Measurements from ENCODE around the gene SASH3. TPM values are rescaled to one million over a fixed set of nuclear protein-coding genes. Genes with fewer than 3 reads are reported as not detected.

Gene SASH3
- total RNA-seq, 1 donor from 2014 or later: not detected

DNA sequence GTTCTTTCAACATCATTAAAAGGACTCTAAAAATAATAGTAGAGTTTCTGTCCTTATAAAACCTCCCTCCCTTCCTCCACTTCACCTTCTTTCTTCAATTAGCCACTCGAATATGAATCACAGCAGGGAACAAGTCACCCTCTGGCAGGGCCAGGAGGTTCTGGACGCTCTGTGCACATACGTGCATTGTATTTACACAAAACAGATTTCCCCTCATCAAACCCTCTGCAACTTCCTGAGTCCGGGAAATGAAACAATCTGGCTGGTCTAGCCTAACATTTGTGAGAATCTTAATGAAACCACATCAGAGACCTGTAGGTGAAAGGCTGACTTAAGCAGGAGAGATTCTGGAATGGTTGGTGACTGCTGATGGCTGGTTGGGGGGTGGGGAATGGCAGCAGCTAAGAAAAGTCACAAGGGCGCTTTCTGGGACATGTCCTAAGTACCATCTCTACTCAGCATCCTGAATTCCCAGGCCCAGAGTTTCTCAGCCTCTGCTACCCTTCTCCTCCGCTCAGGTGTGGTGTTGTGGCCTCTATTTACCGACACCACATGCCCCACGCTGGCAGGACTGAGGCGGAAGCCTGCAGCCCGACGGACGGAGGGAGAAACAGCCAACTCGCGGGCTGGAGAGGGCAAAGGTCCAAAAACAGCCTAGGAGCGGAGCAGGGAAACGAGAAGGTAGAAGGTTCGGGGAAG is 62.9 kb downstream of the SASH3 start:
- no peak overlapping the region for H3K27ac Mint-ChIP-seq (ENCODE audit: unreplicated experiment)
- peaks cover 4% of the 10 kb centered on the region for H3K27me3 Mint-ChIP-seq (ENCODE audit: unreplicated experiment)
- DNase-seq (ENCODE audit: low spot score): peak; percentile 4
- TF ChIP-seq CTCF (IDR thresholded peaks at IDR 0.05; ENCODE audit: unreplicated experiment): no peak
- peaks cover 13% of the 10 kb centered on the region for H3K4me1 Mint-ChIP-seq (ENCODE audit: unreplicated experiment)
- H3K9me3 Mint-ChIP-seq (ENCODE audit: unreplicated experiment): no peaks in the 10 kb centered on the region
- peak overlapping the region; percentile 93 for H3K4me3 Mint-ChIP-seq (ENCODE audit: unreplicated experiment)
- no peaks in the 10 kb centered on the region for H3K36me3 Mint-ChIP-seq (ENCODE audit: low read depth, unreplicated experiment)

GRCh38 chrX:129843209-129843458 is 63.4 kb downstream of the SASH3 start:
- Mint-ChIP-seq H3K4me3 (ENCODE audit: unreplicated experiment) (peak overlapping the region; percentile 93), H3K4me1 (ENCODE audit: unreplicated experiment) (peaks cover 13% of the 10 kb centered on the region)
- no peak for DNase-seq (ENCODE audit: low spot score)

GRCh38 chrX:129843459-129844306 is 63.9 kb downstream of the SASH3 start, which contains the start of gene ZDHHC9:
TSS of gene ZDHHC9 (minus strand) at chrX:129843886. CDS start at chrX:129841945, 1,941 bp downstream.
- Mint-ChIP-seq H3K4me1 (ENCODE audit: unreplicated experiment) (peaks cover 13% of the 10 kb centered on the region), H3K36me3 (ENCODE audit: low read depth, unreplicated experiment) (no peaks in the 10 kb centered on the region), H3K27ac (ENCODE audit: unreplicated experiment) (no peak within 1 kb of the TSS), H3K9me3 (ENCODE audit: unreplicated experiment) (no peaks in the 10 kb centered on the region), H3K4me3 (ENCODE audit: unreplicated experiment) (peak within 1 kb of the TSS; percentile 95), H3K27me3 (ENCODE audit: unreplicated experiment) (peaks cover 4% of the 10 kb centered on the region)
- TF ChIP-seq CTCF (IDR thresholded peaks at IDR 0.05; ENCODE audit: unreplicated experiment): no peak
- peak; percentile 81 for DNase-seq (ENCODE audit: low spot score)

More at GRCh38 chrX:129843209-129843458, 63.4 kb downstream of the SASH3 start:
- no peaks in the 10 kb centered on the region for H3K9me3 Mint-ChIP-seq (ENCODE audit: unreplicated experiment)
- peaks cover 4% of the 10 kb centered on the region for H3K27me3 Mint-ChIP-seq (ENCODE audit: unreplicated experiment)
- TF ChIP-seq CTCF (IDR thresholded peaks at IDR 0.05; ENCODE audit: unreplicated experiment): no peak
- no peaks in the 10 kb centered on the region for H3K36me3 Mint-ChIP-seq (ENCODE audit: low read depth, unreplicated experiment)
- H3K27ac Mint-ChIP-seq (ENCODE audit: unreplicated experiment): no peak overlapping the region

Other genes starting within 250 kb of the SASH3 start
- 24.2 TPM for gene OCRL, start 239.7 kb upstream of the SASH3 start, total RNA-seq (ENCODE audit: unreplicated experiment)
- 3.5 TPM for gene APLN, start 125.0 kb upstream of the SASH3 start, total RNA-seq (ENCODE audit: unreplicated experiment)
- gene XPNPEP2, start 41.0 kb upstream of the SASH3 start, total RNA-seq (ENCODE audit: unreplicated experiment): 1.7 TPM
- gene ZDHHC9, start 63.9 kb downstream of the SASH3 start, total RNA-seq (ENCODE audit: unreplicated experiment): 37.8 TPM
- gene UTP14A, start 126.2 kb downstream of the SASH3 start, total RNA-seq (ENCODE audit: unreplicated experiment): 22.1 TPM
- gene BCORL1, start 202.7 kb downstream of the SASH3 start, total RNA-seq (ENCODE audit: unreplicated experiment): 34.0 TPM